Measurements from ENCODE around the gene UBAC2. TPM values are rescaled to one million over a fixed set of nuclear protein-coding genes. Genes with fewer than 3 reads are reported as not detected.

Gene UBAC2
- total RNA-seq, 4 donors from 2014 or later: 51.0 to 71.5 (median 61.1) TPM

DNA sequence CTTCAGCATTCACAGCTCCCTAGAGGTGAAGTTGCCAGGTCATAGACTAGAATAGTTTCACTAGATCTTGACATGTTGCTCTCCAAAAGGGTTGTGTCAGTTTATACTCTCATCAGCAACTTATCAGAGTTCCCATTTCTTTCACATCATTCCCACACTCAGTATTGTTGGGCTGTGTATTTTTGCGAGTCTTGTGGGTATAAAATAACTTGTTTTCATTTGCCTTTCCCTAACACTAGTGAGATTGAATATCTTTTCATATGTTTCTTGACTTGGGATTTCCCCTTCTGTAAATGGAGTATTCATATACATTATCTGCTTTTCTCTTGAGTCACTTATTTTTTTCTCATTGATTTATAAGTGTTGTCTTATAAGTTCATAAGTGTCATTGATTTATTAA lies 161.7 kb downstream of the UBAC2 start:
- Histone ChIP-seq H3K9me3 (no peaks in the 10 kb centered on the region), H3K27ac (peak overlapping the region in 1 of 4 donors; percentile 28), H3K4me3 (no peak overlapping the region), H3K36me3 (peaks cover 0 to 25% of the 10 kb centered on the region in 2 donors), H3K4me1 (peaks cover 9 to 15% of the 10 kb centered on the region in 2 donors), H3K27me3 (no peaks in the 10 kb centered on the region)
- intact Hi-C loops (cut with DNase I; ENCODE audit: low total_unique reads): loop anchor here (10.0 kb wide), 1 partner anchor 88 kb away; no protein-coding TSS in a partner anchor
- DNase-seq: no peak
- no peak for ATAC-seq
- in situ Hi-C loops (cut with MboI; ENCODE audit: low sequenced_read_pairs in 4 of 4): no loop called here
- TF ChIP-seq POLR2A (IDR thresholded peaks at IDR 0.05): no peak
- TF ChIP-seq, protein P1, sequence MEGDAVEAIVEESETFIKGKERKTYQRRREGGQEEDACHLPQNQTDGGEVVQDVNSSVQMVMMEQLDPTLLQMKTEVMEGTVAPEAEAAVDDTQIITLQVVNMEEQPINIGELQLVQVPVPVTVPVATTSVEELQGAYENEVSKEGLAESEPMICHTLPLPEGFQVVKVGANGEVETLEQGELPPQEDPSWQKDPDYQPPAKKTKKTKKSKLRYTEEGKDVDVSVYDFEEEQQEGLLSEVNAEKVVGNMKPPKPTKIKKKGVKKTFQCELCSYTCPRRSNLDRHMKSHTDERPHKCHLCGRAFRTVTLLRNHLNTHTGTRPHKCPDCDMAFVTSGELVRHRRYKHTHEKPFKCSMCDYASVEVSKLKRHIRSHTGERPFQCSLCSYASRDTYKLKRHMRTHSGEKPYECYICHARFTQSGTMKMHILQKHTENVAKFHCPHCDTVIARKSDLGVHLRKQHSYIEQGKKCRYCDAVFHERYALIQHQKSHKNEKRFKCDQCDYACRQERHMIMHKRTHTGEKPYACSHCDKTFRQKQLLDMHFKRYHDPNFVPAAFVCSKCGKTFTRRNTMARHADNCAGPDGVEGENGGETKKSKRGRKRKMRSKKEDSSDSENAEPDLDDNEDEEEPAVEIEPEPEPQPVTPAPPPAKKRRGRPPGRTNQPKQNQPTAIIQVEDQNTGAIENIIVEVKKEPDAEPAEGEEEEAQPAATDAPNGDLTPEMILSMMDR (IDR thresholded peaks at IDR 0.05 in 4 of 5, conservative IDR thresholded peaks at IDR 0.05 in 1 of 5): no peak

DNA sequence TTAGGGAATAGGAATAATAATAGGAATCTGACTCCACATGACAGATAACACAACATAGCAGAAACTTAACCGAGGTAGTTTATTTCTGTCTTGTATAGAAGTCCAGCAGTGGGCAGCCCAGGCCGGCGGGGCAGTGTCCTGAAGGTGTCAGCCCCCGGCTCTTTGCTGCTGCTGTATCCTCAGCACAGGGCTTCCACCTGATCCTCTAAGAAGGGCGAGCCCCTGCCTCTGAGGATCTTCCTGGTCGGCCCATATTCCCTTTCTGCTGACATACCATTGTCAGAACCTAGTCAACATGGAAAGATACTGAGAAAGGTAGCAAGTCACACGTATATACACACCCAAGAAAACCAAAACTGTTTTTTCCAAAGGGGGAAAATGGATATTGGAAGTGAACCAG lies 162.7 kb downstream of the UBAC2 start:
- ATAC-seq (peak; percentile 45 to 51), DNase-seq (no peak)
- H3K36me3 ChIP-seq: peaks cover 0 to 15% of the 10 kb centered on the region in 2 donors
- no peak for TF ChIP-seq POLR2A (IDR thresholded peaks at IDR 0.05)
- TF ChIP-seq, protein P1 (IDR thresholded peaks at IDR 0.05 in 4 of 5, conservative IDR thresholded peaks at IDR 0.05 in 1 of 5): no peak
- no peak overlapping the region for H3K4me3 ChIP-seq
- intact Hi-C loops (cut with DNase I; ENCODE audit: low total_unique reads): loop anchor here (10.0 kb wide), 1 partner anchor 89 kb away; no protein-coding TSS in a partner anchor
- in situ Hi-C loops (cut with MboI; ENCODE audit: low sequenced_read_pairs in 4 of 4): no loop called here
- no peaks in the 10 kb centered on the region for H3K9me3 ChIP-seq
- no peaks in the 10 kb centered on the region for H3K27me3 ChIP-seq
- H3K4me1 ChIP-seq: peaks cover 9 to 15% of the 10 kb centered on the region in 2 donors
- H3K27ac ChIP-seq: peak overlapping the region; percentile 47 to 60 (median 52)

DNA sequence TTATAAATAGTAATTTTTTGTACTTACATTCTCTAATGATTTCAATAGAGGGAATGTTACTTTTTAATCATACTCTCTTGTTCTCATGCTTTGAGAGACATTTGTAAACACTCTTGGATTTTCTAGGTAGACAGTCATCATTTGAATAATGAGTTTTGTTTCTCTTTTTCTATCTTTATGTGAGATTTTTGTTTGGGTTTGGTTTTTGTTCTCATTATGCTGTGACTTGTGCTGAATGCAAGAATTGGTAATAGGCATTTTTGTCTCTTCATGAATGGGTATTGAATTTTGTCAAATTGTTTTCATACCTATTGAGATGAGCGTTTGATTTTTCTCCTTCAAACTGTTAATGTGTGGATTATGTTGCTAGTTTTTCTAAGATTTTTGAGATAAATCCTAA lies 163.3 kb downstream of the UBAC2 start:
- H3K4me1 ChIP-seq: peaks cover 9 to 15% of the 10 kb centered on the region in 2 donors
- intact Hi-C loops (cut with DNase I; ENCODE audit: low total_unique reads): loop anchor here (10.0 kb wide), 1 partner anchor 89 kb away; no protein-coding TSS in a partner anchor
- in situ Hi-C loops (cut with MboI; ENCODE audit: low sequenced_read_pairs in 4 of 4): no loop called here

DNA sequence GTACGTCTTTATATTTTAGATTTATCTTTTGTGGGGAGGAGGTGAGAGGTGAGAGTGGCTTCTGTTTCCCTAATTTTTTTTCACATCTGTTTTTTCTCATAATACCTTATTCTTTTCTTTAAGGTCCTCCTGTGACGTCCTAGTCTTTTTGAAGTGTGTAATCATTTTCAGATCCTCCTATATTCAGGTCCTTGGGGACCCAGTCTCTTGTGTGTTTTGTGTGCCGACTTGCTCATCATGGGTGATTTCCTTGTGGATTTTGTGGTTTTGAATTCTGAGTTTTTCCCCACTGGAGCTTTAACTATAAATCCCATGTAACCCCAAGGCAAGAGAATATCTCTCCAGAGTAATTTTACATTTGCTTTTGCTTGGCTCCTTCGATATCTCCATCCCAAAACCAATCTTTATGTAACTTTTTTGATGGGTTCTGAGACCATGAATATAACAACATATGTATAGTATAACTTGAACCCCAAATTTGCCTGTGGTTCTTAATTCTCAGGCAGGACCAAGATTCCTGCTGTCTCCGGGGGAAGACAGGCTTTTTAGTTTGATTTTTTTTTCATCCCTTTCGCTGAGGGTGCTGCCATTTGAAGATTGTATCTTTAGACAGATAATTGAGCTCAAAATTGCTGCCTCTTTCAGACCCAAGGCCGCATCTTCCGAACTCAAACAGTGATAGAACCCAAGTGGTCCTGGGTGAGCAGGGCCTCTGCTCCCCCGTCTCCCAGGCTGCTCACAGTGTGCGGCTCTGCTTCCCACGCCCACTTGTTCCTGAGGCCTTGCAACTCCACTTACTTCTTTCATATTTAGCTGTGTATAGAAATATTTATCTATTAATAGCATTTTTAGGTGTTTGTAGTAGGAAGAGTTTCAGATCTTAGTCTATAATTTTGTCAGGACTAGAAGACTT lies 165.7 kb downstream of the UBAC2 start:
- H3K4me3 ChIP-seq: no peak overlapping the region
- in situ Hi-C loops (cut with MboI; ENCODE audit: low sequenced_read_pairs in 4 of 4): no loop called here
- no peak for ATAC-seq
- no peaks in the 10 kb centered on the region for H3K27me3 ChIP-seq
- no peaks in the 10 kb centered on the region for H3K9me3 ChIP-seq
- no peak for TF ChIP-seq POLR2A (IDR thresholded peaks at IDR 0.05)
- TF ChIP-seq, protein P1 (IDR thresholded peaks at IDR 0.05 in 4 of 5, conservative IDR thresholded peaks at IDR 0.05 in 1 of 5): no peak
- peaks cover 0 to 26% of the 10 kb centered on the region in 2 donors for H3K36me3 ChIP-seq
- intact Hi-C loops (cut with DNase I; ENCODE audit: low total_unique reads): loop anchor here (10.0 kb wide), 1 partner anchor 92 kb away; no protein-coding TSS in a partner anchor
- no peak overlapping the region for H3K27ac ChIP-seq
- DNase-seq: no peak
- H3K4me1 ChIP-seq: peaks cover 9 to 15% of the 10 kb centered on the region in 2 donors

More for the DNA sequence above, 163.3 kb downstream of the UBAC2 start:
- H3K9me3 ChIP-seq: no peaks in the 10 kb centered on the region
- no peak for DNase-seq
- H3K36me3 ChIP-seq: peaks cover 0 to 14% of the 10 kb centered on the region in 2 donors
- H3K27me3 ChIP-seq: no peaks in the 10 kb centered on the region
- H3K27ac ChIP-seq: peak overlapping the region; percentile 47 to 60 (median 52)
- no peak for TF ChIP-seq POLR2A (IDR thresholded peaks at IDR 0.05)
- TF ChIP-seq, protein P1 (IDR thresholded peaks at IDR 0.05 in 4 of 5, conservative IDR thresholded peaks at IDR 0.05 in 1 of 5): no peak
- no peak overlapping the region for H3K4me3 ChIP-seq
- no peak for ATAC-seq
